ENCODE data around the gene DNAH8. TPM values are rescaled to one million over a fixed set of nuclear protein-coding genes. Genes with fewer than 3 reads are reported as not detected.

DNAH8 gene
- polyA plus RNA-seq, 1 donor = 0.49 TPM

GRCh38 chr6:39075807-39076622 lies 360.9 kb downstream of the DNAH8 start:
- DNase-seq = no peak

GRCh38 chr6:39076623-39077535 lies 361.8 kb downstream of the DNAH8 start:
- DNase-seq = no peak

- no peak for DNase-seq
These were observed 362.9 kb downstream of the DNAH8 start for GRCh38 chr6:39077882-39078594.

GRCh38 chr6:39078695-39079094 lies 363.6 kb downstream of the DNAH8 start:
- no peak for DNase-seq

GRCh38 chr6:39079197-39080125 lies 364.4 kb downstream of the DNAH8 start:
- DNase-seq = no peak

Other genes with a start within 250 kb of the DNAH8 start
- gene BTBD9, start 75.4 kb upstream of the DNAH8 start, polyA plus RNA-seq (ENCODE audit: insufficient read length) = 8.1 TPM
- gene GLO1, start 12.2 kb upstream of the DNAH8 start, polyA plus RNA-seq (ENCODE audit: insufficient read length) = 87.1 TPM

Measured in hindlimb muscle (tissue), 1 donor.